ENCODE results near the gene PTCD2. TPM values are rescaled to one million over a fixed set of nuclear protein-coding genes. Genes with fewer than 3 reads are reported as not detected.

PTCD2 gene, protein sequence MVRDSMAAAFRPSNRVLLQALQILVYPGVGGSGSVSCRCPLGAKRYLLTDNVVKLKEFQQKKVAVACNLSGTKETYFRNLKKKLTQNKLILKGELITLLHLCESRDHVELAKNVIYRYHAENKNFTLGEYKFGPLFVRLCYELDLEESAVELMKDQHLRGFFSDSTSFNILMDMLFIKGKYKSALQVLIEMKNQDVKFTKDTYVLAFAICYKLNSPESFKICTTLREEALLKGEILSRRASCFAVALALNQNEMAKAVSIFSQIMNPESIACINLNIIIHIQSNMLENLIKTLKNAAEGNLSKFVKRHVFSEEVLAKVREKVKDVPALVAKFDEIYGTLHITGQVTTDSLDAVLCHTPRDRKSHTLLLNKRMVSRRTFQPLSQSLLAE
- total RNA-seq, result 1 to 10 TPM; 2.6 to 3.9 TPM

DNA sequence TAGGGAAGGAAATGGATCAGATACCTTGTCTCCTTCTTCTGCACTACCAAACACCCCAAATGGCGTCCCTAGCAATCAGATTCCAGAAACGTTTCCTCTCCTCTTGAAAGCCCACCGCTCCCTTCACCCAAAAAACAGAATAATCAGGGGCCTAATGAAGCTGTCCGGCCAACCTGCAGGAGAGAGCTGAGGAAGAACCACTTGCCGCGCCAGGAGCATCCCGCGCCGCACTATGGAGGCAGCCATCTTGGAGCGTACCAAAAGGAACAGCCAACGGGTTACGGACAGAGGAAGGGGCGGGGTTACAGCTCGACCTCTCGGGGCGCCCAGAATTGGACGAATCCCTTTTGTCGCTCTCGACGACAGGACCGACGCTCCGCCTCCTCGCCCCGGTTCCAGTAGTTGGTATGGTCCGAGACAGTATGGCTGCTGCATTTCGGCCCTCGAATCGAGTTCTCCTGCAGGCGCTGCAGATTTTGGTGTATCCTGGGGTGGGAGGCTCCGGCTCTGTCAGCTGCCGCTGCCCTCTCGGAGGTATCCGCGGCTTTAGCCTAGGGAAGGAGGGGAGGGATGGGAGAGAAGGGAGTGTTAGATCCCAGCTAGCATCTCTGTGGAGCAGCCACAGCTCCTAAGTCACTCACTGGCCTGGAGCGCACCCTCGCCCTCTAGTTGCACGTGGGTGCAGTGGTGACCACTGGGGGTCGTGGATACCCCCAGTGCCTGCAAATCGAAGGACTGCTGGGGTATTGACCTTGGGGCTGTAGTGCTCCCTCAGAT, at the start of gene PTCD2, which contains the start of gene MRPS27:
Gene PTCD2, plus strand, starts transcription at position 398 of the 777 bp plus-strand sequence. Its CDS starts 10 bp downstream, at position 408.
Gene MRPS27, minus strand, starts transcription at position 265 of the 777 bp plus-strand sequence. Its CDS starts 19 bp downstream, at position 246.
- Histone ChIP-seq H3K27me3 (no peaks in the 10 kb centered on the region), H3K36me3 (replicated peaks in 1 of 2; ENCODE audit: insufficient read depth in 1 of 2, low read depth in 2 of 2) (no peaks in the 10 kb centered on the region), H3K9me3 (no peaks in the 10 kb centered on the region), H3K4me1 (peaks cover 24% of the 10 kb centered on the region), H3K27ac (peak within 1 kb of the TSS in 3 of 4 donors; percentile 58 to 77 (median 71)), H3K4me3 (peak within 1 kb of the TSS; percentile 83 to 90)
- DNase-seq (peak; percentile 96 to 98 (median 96)), ATAC-seq (peak; percentile 100)
- intact Hi-C loops (cut with DNase I), result no loop called here
- WGBS, 2 donors, result 0 to 1% methylated on average over 13 to 40 of the region's 40 CpGs
- peak; percentile 58 to 89 (median 80) for TF ChIP-seq POLR2A (IDR thresholded peaks at IDR 0.05)
- TF ChIP-seq, protein P1, sequence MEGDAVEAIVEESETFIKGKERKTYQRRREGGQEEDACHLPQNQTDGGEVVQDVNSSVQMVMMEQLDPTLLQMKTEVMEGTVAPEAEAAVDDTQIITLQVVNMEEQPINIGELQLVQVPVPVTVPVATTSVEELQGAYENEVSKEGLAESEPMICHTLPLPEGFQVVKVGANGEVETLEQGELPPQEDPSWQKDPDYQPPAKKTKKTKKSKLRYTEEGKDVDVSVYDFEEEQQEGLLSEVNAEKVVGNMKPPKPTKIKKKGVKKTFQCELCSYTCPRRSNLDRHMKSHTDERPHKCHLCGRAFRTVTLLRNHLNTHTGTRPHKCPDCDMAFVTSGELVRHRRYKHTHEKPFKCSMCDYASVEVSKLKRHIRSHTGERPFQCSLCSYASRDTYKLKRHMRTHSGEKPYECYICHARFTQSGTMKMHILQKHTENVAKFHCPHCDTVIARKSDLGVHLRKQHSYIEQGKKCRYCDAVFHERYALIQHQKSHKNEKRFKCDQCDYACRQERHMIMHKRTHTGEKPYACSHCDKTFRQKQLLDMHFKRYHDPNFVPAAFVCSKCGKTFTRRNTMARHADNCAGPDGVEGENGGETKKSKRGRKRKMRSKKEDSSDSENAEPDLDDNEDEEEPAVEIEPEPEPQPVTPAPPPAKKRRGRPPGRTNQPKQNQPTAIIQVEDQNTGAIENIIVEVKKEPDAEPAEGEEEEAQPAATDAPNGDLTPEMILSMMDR (IDR thresholded peaks at IDR 0.05), result peak in 1 of 7 experiments; percentile 9

DNA sequence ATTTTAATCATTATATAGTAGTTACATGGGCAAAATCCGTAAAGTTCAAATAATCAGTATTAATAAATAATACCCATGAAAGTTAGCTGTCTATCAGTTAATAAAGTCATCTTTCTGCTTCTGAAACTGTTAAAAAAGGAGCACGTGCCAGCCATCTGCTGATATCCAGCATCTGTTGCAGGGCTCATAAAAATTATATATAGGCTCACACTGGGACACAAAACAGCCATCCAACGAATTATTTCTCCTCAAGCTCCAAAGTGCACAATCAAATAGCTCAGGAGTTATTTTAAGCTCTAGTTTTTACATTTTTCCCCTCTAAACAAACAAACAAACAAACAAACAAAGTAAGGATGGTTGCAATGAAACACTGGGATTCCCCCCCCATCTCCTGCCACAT, 48.5 kb upstream of the PTCD2 start:
- no peak for DNase-seq
- Histone ChIP-seq H3K9me3 (no peaks in the 10 kb centered on the region), H3K27me3 (no peaks in the 10 kb centered on the region), H3K36me3 (replicated peaks in 1 of 2; ENCODE audit: insufficient read depth in 1 of 2, low read depth in 2 of 2) (no peaks in the 10 kb centered on the region), H3K27ac (no peak overlapping the region), H3K4me1 (no peaks in the 10 kb centered on the region), H3K4me3 (no peak overlapping the region)
- no peak for ATAC-seq
- 91 to 92% methylated on average over 3 of the region's 3 CpGs for WGBS, 2 donors
- intact Hi-C loops (cut with DNase I), result no loop called here
- TF ChIP-seq POLR2A (IDR thresholded peaks at IDR 0.05), result no peak
- TF ChIP-seq, protein P1 (IDR thresholded peaks at IDR 0.05), result no peak

DNA sequence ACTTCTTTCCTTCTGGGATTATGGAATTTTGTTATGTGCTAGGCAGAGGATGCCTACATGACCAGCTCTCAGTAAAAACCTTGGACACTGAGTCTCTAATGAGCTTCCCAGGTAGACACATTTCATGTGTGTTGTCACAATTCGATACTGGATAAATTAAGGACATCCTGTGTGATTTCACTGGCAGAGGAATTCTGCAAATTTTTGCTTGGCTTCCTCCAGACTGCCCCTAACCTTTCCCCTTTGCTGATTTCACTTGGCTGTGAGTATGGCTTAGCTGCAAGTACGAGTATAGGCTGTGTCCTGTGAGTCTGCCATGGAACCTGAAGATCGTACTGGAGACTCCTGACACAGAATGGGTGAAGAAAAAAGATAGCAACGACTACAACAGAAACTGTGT, 47.8 kb upstream of the PTCD2 start:
- H3K4me3 ChIP-seq, result no peak overlapping the region
- no peak overlapping the region for H3K27ac ChIP-seq
- intact Hi-C loops (cut with DNase I), result no loop called here
- ATAC-seq (no peak), DNase-seq (no peak)
- H3K27me3 ChIP-seq, result no peaks in the 10 kb centered on the region
- H3K4me1 ChIP-seq, result no peaks in the 10 kb centered on the region
- H3K9me3 ChIP-seq, result no peaks in the 10 kb centered on the region
- no peaks in the 10 kb centered on the region for H3K36me3 ChIP-seq (replicated peaks in 1 of 2; ENCODE audit: insufficient read depth in 1 of 2, low read depth in 2 of 2)
- WGBS, 2 donors, result 75 to 82% methylated on average over 4 of the region's 4 CpGs
- TF ChIP-seq POLR2A (IDR thresholded peaks at IDR 0.05), result no peak
- TF ChIP-seq, protein P1 (IDR thresholded peaks at IDR 0.05), result no peak

DNA sequence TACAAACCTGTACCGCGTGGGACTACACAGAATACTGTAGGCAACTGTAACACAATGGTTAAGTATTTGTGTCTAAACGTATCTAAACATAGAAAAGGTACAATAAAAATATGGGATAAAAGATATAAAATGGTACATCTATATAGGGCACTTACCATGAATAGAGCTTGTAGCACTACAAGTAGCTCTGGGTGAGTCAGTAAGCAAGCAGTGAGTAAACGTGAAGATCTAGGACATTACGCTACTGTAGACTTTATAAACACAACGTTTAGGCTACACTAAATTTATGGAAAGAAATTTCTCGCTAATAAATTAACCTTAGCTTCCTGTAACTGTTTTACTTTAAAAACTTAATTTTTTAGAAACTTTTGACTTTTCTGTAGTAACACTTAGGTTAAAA, 46.6 kb upstream of the PTCD2 start:
- Histone ChIP-seq H3K4me1 (no peaks in the 10 kb centered on the region), H3K27me3 (no peaks in the 10 kb centered on the region), H3K36me3 (replicated peaks in 1 of 2; ENCODE audit: insufficient read depth in 1 of 2, low read depth in 2 of 2) (no peaks in the 10 kb centered on the region), H3K9me3 (no peaks in the 10 kb centered on the region), H3K27ac (no peak overlapping the region), H3K4me3 (no peak overlapping the region)
- TF ChIP-seq, protein P1 (IDR thresholded peaks at IDR 0.05), result no peak
- no peak for TF ChIP-seq POLR2A (IDR thresholded peaks at IDR 0.05)
- ATAC-seq (no peak), DNase-seq (no peak)
- WGBS, 2 donors, result 82 to 84% methylated on average over 7 of the region's 7 CpGs
- intact Hi-C loops (cut with DNase I), result no loop called here

Measured in body of pancreas (tissue), 4 donors.